GDM1 (cell line): Measurements from ENCODE around the gene TRAF4.
"Not testable (repeated sequence)": the region's sequence is repeated elsewhere in the genome, so short reads cannot be mapped to it uniquely, and the experiment has no call there.

Experiments used
- DNase-seq: peaks from one replicate; lab custom pipeline; 2025; lab: John Stamatoyannopoulos, UW

Gene TRAF4

GRCh38 chr17:28792877-28793661, 49.3 kb downstream of the TRAF4 start:
- no peak for DNase-seq

- not testable (repeated sequence) for DNase-seq
These were observed 51.1 kb downstream of the TRAF4 start for GRCh38 chr17:28794846-28795441.

- DNase-seq: no peak
These were observed 52.3 kb downstream of the TRAF4 start for GRCh38 chr17:28796062-28796461.
